Kidney capillary endothelial cell (primary cell): ENCODE measurements around the gene CYP2B6.
"Not testable (repeated sequence)": the region's sequence is repeated elsewhere in the genome, so short reads cannot be mapped to it uniquely, and the experiment has no call there.

ENCODE experiments used
- DNase-seq: peaks from one replicate; pipeline ENCODE4 v3.0.0-alpha.2; 2018; ENCODE audit warnings: low spot score

The CYP2B6 gene

GRCh38 chr19:40980743-40981442 is 10.2 kb upstream of the CYP2B6 start:
- DNase-seq: not testable (repeated sequence)

DNA sequence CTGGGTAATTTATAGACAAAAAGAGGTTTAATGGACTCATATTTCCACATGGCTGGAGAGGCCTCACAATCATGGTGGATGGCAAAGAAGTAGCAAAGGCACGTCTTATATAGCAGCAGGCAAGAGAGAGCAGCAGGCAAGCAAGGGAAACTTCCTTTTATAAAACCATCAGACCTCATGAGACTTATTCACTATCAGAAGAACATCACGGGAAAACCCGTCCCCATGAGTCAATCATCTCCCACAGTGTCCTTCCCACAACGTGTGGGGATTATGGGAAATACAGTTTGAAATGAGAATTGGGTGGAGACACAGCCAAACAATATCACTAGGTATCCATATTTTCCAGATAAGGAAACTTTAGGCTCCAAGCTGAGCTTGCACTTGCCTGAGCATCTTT is 9.5 kb upstream of the CYP2B6 start:
- no peak for DNase-seq

- DNase-seq: no peak
Measured at GRCh38 chr19:40982594-40983101, 8.4 kb upstream of the CYP2B6 start.

GRCh38 chr19:40989453-40989852 is 1.6 kb upstream of the CYP2B6 start:
- DNase-seq: no peak

DNA sequence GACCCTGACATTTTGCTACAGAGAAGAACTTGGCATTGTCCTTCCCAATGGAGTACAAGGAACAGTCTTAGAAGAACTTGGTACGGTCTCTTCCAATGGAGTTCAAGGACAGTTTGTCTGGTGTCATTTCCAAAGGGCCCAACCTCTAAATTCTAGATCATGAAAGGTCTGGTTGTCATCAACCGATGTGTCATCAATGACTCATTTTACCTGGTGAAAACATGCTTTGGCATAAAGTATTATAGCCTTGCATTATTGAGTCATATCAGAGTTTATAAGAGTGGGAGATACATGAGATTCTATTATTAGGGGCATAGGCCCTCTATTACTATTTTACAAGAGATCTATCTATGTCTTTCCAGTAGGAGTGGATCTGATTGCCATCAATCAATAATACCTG is 4.3 kb downstream of the CYP2B6 start:
- no peak for DNase-seq

GRCh38 chr19:40999018-40999417 is 7.9 kb downstream of the CYP2B6 start:
- not testable (repeated sequence) for DNase-seq

DNA sequence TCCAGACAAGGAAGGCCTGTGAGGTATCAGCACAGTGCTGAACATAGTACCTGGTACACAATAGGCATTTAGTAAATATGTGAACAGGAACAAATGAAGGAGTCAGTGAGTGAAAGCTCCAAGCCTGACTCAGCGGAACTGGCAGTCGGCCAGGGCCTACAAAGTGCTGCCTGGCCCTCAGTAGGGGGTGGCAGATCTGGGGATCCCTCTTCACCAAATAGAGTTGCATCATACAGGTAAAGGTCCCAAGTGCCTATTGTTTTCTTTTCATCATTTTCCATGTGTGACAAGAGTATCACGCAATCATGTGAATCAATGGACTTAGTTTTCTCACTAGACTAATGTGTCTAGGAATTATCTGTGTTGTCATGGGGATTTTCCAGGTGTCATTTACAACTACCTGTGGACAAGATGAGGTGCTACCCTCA is 9.2 kb downstream of the CYP2B6 start:
- DNase-seq: no peak

GRCh38 chr19:41001243-41001971 is 10.3 kb downstream of the CYP2B6 start:
- DNase-seq: no peak

DNA sequence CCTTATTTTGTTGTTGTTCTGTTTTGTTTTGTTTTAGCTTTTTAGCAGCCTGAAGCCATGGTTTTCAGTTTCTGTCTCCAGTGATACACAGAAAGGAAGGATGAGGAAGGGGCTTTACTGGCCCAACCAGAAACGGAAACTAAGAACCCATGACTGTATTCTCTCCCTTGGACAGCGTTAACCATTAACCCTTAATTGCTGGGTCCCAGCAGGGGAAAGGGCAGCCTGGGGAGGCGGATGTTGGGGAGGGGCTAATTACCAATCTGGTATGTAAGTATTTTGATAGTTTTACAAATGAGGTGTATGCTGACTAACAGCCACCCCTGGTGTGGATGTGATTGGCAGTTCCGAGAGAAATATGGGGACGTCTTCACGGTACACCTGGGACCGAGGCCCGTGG is 12.6 kb downstream of the CYP2B6 start:
- not testable (repeated sequence) for DNase-seq

DNA sequence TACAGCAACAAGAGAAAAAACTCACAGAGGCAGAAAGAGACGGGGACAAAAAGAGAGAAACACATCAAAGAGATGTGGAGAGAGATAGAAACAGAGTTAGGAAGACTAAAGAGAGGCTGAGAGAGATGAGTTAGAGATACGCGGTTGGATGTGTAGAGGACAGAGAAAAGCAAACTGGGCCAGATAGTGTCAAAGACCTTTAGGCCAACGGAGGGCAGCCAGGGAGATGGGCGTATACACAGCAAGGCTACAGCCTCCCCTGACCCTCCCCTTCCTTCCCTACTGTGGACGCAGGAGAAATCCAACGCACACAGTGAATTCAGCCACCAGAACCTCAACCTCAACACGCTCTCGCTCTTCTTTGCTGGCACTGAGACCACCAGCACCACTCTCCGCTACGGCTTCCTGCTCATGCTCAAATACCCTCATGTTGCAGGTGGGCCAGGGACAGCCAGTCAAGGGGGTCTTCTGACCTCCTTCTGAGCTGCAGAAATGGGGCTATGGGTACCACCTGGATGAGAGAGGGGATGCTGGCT is 18.7 kb downstream of the CYP2B6 start:
- no peak for DNase-seq

GRCh38 chr19:41013359-41013758 is 22.3 kb downstream of the CYP2B6 start:
- DNase-seq: no peak

GRCh38 chr19:41014643-41015042 is 23.6 kb downstream of the CYP2B6 start:
- DNase-seq: no peak

GRCh38 chr19:41016488-41017071 is 25.5 kb downstream of the CYP2B6 start:
- peak; percentile 1 for DNase-seq

DNA sequence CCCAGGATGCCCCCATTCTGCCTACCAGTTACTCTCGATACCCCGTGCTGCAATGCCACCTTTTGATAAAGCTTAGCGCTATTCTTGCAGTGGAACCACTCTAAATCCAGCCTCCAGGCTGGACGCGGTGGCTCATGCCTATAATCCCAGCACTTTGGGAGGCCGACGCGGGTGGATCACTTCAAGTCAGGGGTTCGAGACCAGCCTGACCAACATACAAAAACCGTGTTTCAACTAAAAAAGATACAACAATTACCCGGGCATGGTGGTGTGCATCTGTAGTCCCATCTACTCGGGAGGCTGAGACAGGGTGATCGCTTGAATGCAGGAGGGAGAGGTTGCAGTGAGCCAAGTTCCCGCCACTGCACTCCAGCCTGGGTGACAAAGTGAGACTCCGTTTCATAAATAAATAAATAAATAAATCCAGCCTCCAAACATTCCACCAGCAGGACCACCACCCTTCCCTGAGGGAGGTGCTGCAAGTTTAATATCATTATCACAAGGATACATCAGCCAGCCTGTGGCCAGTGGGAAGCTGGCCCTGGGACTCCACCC is 27.7 kb downstream of the CYP2B6 start:
- DNase-seq: no peak

- DNase-seq: no peak
Measured at GRCh38 chr19:41019346-41019745, 28.3 kb downstream of the CYP2B6 start.

GRCh38 chr19:41023193-41023592 is 32.1 kb downstream of the CYP2B6 start:
- DNase-seq: no peak

GRCh38 chr19:41025411-41025810 is 34.3 kb downstream of the CYP2B6 start:
- DNase-seq: no peak

- DNase-seq: no peak
Measured at GRCh38 chr19:41025871-41026270, 34.8 kb downstream of the CYP2B6 start.

DNA sequence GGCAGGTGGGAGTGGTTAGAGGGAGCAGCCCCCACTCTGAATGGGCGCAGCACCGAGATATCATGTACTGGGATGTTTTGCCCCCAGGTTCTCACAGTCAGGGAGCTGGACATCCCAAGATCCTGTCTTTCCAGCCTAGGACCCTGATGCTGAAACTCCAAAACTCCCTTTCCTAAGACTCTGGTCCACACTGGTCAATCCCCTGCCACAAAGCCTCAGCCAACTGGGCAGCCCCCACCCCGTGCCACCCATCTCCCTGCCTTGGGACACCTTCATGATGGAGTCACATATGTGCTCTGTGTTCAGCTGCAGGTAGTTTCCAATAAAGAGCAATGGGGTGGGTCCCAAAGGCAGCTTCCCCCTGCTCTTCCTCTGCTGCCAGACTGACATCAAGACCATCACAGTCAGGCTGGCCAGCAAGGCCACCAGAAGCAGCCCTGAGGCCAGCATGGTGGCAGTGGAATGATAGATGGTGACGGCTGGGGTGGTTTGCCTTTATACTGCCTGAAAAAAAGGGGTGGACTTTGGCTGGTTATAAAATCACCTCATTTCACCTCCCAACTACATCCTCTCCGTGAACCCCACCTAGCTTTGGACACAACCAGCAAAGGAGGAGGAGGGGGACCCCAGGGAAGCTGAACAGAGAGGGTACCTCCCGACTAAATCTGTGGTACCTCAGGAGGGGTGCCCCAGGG is 36.3 kb downstream of the CYP2B6 start:
- no peak for DNase-seq

DNA sequence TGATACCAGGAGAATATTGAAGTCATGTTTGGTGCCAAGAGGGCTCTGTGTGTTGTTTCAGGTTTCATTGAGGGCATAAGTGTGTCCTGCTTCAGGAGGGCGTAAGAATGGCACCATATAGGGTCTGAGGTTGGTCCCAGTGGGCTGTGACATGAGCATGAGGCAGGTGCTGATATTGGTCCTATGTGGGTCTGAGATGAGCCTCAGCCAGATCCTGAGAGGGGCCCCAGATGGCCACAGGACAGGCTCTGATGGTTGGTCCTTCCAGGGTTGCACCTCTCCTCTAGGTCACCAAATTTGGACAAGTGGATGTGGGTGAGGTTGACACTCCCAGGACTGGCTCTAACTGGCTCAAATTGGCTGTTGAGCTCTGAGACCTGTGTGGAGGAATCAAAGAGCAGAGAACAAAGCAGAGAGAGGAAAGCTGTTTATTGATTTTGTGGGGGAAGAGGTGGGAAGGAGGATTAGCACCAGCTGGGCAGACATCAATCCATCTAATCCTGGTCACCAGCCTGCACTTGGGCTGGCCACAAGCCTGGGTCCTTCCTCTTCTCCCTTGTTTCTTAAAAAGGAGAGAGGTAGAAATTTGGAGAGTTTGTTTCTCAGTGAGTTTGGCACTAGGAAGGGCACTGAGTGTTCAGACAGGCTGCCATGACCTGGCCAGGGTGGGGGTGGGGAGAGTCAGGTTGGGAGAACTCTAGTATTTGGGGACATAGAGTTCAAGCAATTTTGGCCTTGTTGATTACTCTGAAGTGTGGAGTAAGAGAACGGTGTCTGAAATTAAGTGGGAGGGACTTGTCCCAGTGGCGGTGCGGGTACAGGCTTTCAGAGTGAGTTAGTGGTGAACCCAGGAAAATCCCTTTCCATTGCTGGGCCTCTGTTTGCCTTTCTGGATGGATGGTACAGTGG is 38.7 kb downstream of the CYP2B6 start:
- no peak for DNase-seq

DNA sequence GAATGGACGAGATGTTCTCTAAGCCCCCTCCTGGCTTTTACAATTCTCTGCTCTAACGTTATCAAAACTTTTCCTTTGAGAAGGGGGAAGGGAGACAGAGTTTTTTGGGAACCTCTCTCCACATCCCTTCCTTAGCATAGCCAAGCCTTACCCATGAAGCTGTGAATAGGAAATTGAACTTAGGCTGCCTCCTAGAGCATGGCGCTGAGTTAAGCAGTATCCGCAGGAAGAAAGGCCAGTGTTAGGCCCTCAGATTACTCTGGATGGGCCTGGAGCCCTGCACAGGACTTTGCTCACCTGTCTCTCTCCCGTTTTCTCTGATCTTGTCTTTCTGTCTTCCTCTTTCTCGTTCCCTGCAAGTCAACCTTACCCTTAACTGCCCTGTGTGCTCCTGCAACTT is 39.6 kb downstream of the CYP2B6 start:
- no peak for DNase-seq
